ENCODE measurements around the gene TMEM63C. TPM values are rescaled to one million over a fixed set of nuclear protein-coding genes. Genes with fewer than 3 reads are reported as not detected.

Gene TMEM63C
- total RNA-seq, 2 donors from 2014 or later: 1.1 to 1.6 TPM

GRCh38 chr14:77230914-77231313 is 49.3 kb downstream of the TMEM63C start:
- peaks cover 7% of the 10 kb centered on the region for H3K27me3 Mint-ChIP-seq (ENCODE audit: insufficient read depth)
- no peak overlapping the region for H3K27ac Mint-ChIP-seq
- no peaks in the 10 kb centered on the region for H3K36me3 ChIP-seq (ENCODE audit: control insufficient read depth, insufficient read depth, low read length)
- no peaks in the 10 kb centered on the region for H3K36me3 Mint-ChIP-seq (ENCODE audit: low read depth)
- H3K4me3 ChIP-seq (ENCODE audit: low read length): no peak overlapping the region
- H3K9ac ChIP-seq (ENCODE audit: extremely low read depth, low read length, poor library complexity, severe bottlenecking): no peak overlapping the region
- TF ChIP-seq CTCF (conservative IDR thresholded peaks at IDR 0.05): no peak
- no peaks in the 10 kb centered on the region for H3K9me3 ChIP-seq (ENCODE audit: control insufficient read depth, low read length)
- DNase-seq: no peak
- no peaks in the 10 kb centered on the region for H3K4me1 ChIP-seq (ENCODE audit: control insufficient read depth, insufficient read depth, low read length)
- no peak overlapping the region for H3K27ac ChIP-seq (ENCODE audit: low read depth, low read length)
- H3K4me1 Mint-ChIP-seq: no peaks in the 10 kb centered on the region
- no peak overlapping the region for H3K4me3 Mint-ChIP-seq
- WGBS, 2 experiments (ENCODE audit: insufficient coverage in 1 of 2, insufficient read length in 1 of 2): 94 to 100% methylated on average over 1 to 2 of the region's 2 CpGs
- H3K9me3 Mint-ChIP-seq: no peaks in the 10 kb centered on the region
- H3K27me3 ChIP-seq (ENCODE audit: control insufficient read depth, insufficient read depth, low read length, poor library complexity, severe bottlenecking): no peaks in the 10 kb centered on the region

- peaks cover 7% of the 10 kb centered on the region for H3K27me3 Mint-ChIP-seq (ENCODE audit: insufficient read depth)
- H3K27ac ChIP-seq (ENCODE audit: low read depth, low read length): no peak overlapping the region
- no peaks in the 10 kb centered on the region for H3K36me3 ChIP-seq (ENCODE audit: control insufficient read depth, insufficient read depth, low read length)
- no peaks in the 10 kb centered on the region for H3K4me1 Mint-ChIP-seq
- no peaks in the 10 kb centered on the region for H3K4me1 ChIP-seq (ENCODE audit: control insufficient read depth, insufficient read depth, low read length)
- no peaks in the 10 kb centered on the region for H3K27me3 ChIP-seq (ENCODE audit: control insufficient read depth, insufficient read depth, low read length, poor library complexity, severe bottlenecking)
- no peaks in the 10 kb centered on the region for H3K36me3 Mint-ChIP-seq (ENCODE audit: low read depth)
- no peak for DNase-seq
- H3K9ac ChIP-seq (ENCODE audit: extremely low read depth, low read length, poor library complexity, severe bottlenecking): no peak overlapping the region
- no peaks in the 10 kb centered on the region for H3K9me3 ChIP-seq (ENCODE audit: control insufficient read depth, low read length)
- H3K27ac Mint-ChIP-seq: no peak overlapping the region
- WGBS, 2 experiments (ENCODE audit: insufficient coverage in 1 of 2, insufficient read length in 1 of 2): 84 to 85% methylated on average over 2 to 3 of the region's 3 CpGs
- no peak overlapping the region for H3K4me3 ChIP-seq (ENCODE audit: low read length)
- H3K9me3 Mint-ChIP-seq: no peaks in the 10 kb centered on the region
- TF ChIP-seq CTCF (conservative IDR thresholded peaks at IDR 0.05): no peak
- H3K4me3 Mint-ChIP-seq: no peak overlapping the region
Observed at GRCh38 chr14:77231721-77232120, 50.1 kb downstream of the TMEM63C start.

DNA sequence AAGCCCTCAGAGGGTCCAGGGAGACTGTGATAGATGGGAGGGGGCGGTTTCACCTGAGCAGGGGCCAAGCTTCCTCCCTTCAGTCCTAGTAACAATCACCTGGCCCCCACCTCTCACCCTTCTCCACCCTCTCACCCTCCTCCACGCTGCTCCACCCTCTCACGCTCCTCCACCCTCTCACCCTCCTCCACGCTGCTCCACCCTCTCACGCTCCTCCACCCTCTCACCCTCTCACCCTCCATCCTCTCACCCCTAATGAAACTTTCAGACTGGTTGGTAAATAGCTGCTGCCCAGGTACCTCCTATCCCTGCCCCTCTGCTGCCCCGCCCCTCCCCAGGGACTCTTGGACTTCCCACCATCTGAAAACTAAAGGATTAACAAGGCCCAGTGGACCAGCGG is 55.2 kb downstream of the TMEM63C start:
- Histone ChIP-seq H3K4me3 (ENCODE audit: low read length) (no peak overlapping the region), H3K27me3 (ENCODE audit: control insufficient read depth, insufficient read depth, low read length, poor library complexity, severe bottlenecking) (no peaks in the 10 kb centered on the region), H3K27ac (ENCODE audit: low read depth, low read length) (no peak overlapping the region), H3K9ac (ENCODE audit: extremely low read depth, low read length, poor library complexity, severe bottlenecking) (no peak overlapping the region), H3K4me1 (ENCODE audit: control insufficient read depth, insufficient read depth, low read length) (no peaks in the 10 kb centered on the region), H3K9me3 (ENCODE audit: control insufficient read depth, low read length) (no peaks in the 10 kb centered on the region), H3K36me3 (ENCODE audit: control insufficient read depth, insufficient read depth, low read length) (no peaks in the 10 kb centered on the region)
- no peak for DNase-seq
- peaks cover 8% of the 10 kb centered on the region for H3K27me3 Mint-ChIP-seq (ENCODE audit: insufficient read depth)
- 74 to 90% methylated on average over 3 to 6 of the region's 7 CpGs for WGBS, 2 experiments (ENCODE audit: insufficient coverage in 1 of 2, insufficient read length in 1 of 2)
- no peak for TF ChIP-seq CTCF (conservative IDR thresholded peaks at IDR 0.05)
- H3K9me3 Mint-ChIP-seq: no peaks in the 10 kb centered on the region
- no peaks in the 10 kb centered on the region for H3K4me1 Mint-ChIP-seq
- H3K4me3 Mint-ChIP-seq: no peak overlapping the region
- no peaks in the 10 kb centered on the region for H3K36me3 Mint-ChIP-seq (ENCODE audit: low read depth)
- H3K27ac Mint-ChIP-seq: no peak overlapping the region

Measured in endodermal cell (in vitro differentiated cells).